SU-DHL-6 (cell line): ENCODE data around the gene PPP1R8.

Experiments
- EZH2phosphoT487 ChIP-seq: fragments of 200-600 bp; sonication (generic), shearing (Covaris generic); conservative IDR thresholded peaks from 2 replicates; pipeline ENCODE4 v1.6.1; 2018; ENCODE audit warnings: mild to moderate bottlenecking, antibody characterized with exemption, low read length, moderate library complexity, mixed read lengths
- TF ChIP-seq, protein P1 (sequence below): fragments of 200-600 bp; sonication (generic); IDR thresholded peaks from one replicate; pipeline ENCODE4 v1.5.1; 2017; ENCODE audit warnings: antibody characterized with exemption, mild to moderate bottlenecking, low read length, moderate library complexity; ENCODE audit not compliant: insufficient read depth, poor library complexity, severe bottlenecking

DNA sequence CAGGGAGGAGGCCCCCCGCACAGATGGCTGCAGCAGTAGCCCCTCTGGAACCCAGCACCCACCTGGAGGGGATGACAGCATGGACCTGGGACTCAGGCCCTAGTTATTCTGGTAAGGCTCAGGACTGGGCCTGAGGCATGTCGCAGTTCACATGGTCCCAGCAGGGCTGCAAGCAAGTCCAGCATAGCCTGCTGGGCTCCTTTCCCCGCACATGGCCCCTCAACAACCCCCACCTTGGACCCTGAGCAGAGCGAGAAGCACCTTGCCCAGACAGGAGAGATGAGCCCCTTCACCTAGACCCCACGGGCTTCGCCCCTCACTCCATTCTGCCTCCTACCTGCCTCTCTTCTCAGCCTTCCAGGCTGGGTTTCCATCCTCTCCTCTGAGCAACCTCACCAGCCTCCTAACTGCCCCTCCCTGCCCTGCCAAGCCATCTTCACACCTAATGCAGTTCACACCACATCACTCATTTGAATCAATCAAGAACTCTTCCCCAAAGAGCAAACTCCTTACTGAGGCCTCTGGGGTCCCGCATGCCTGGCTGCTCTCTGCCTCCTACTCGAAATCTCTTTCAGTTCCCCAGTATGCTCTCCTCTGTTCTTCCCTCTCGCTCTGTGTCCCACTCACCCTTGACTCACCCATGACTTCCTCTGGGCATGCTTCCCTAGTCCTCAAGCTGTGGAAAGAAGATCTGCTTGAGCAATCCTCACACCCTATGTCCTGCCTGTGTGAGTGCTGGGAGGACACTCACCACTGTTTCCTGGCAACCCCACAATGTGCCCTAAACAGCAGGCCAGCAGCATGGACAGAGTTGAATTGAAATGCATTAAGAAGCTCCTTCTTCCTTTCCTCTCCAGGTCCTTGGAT lies 32.3 kb downstream of the PPP1R8 start:
- TF ChIP-seq, protein P1, sequence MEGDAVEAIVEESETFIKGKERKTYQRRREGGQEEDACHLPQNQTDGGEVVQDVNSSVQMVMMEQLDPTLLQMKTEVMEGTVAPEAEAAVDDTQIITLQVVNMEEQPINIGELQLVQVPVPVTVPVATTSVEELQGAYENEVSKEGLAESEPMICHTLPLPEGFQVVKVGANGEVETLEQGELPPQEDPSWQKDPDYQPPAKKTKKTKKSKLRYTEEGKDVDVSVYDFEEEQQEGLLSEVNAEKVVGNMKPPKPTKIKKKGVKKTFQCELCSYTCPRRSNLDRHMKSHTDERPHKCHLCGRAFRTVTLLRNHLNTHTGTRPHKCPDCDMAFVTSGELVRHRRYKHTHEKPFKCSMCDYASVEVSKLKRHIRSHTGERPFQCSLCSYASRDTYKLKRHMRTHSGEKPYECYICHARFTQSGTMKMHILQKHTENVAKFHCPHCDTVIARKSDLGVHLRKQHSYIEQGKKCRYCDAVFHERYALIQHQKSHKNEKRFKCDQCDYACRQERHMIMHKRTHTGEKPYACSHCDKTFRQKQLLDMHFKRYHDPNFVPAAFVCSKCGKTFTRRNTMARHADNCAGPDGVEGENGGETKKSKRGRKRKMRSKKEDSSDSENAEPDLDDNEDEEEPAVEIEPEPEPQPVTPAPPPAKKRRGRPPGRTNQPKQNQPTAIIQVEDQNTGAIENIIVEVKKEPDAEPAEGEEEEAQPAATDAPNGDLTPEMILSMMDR: no peak
- TF ChIP-seq EZH2phosphoT487: no peak
